Activated naive CD8-positive, alpha-beta T cell treated with anti-CD3 and anti-CD28 coated beads, Interleukin-2, amount 10 ng/mL, durations not matched to agents 7 days and 5 days (primary cell): ENCODE measurements around the gene GADD45G. TPM values are rescaled to one million over a fixed set of nuclear protein-coding genes. Genes with fewer than 3 reads are reported as not detected.

ENCODE experiments used
- ATAC-seq: fragments of 150-1000 bp; cut with Tn5 transposase; one replicate; pipeline ENCODE4 v1.10.0; 2021; ENCODE audit warnings: low read depth, moderate library complexity
- POLR2A ChIA-PET: fragments of 350-600 bp; sonication (Branson Sonifier 250); formaldehyde crosslinking; loops from one replicate; lab custom pipeline; 2021; ENCODE audit warnings: antibody characterized with exemption; lab: Charles Lee
- DNase-seq: peaks from one replicate; pipeline ENCODE4 v3.0.0; 2021
- H3K27ac Mint-ChIP-seq: one replicate; pipeline ENCODE4 v1.8.0; 2022; ENCODE audit warnings: mild to moderate bottlenecking, mixed read lengths
- H3K27me3 Mint-ChIP-seq: one replicate; pipeline ENCODE4 v1.8.0; 2022; ENCODE audit warnings: mild to moderate bottlenecking, moderate library complexity, mixed read lengths
- H3K36me3 Mint-ChIP-seq: one replicate; pipeline ENCODE4 v1.8.0; 2021; ENCODE audit warnings: mild to moderate bottlenecking, mixed read lengths
- H3K4me1 Mint-ChIP-seq: one replicate; pipeline ENCODE4 v1.8.0; 2021; ENCODE audit warnings: mixed read lengths
- H3K4me3 Mint-ChIP-seq: one replicate; pipeline ENCODE4 v1.8.0; 2022; ENCODE audit warnings: mild to moderate bottlenecking, moderate library complexity, mixed read lengths
- H3K9me3 Mint-ChIP-seq: one replicate; pipeline ENCODE4 v1.8.0; 2021; ENCODE audit warnings: mixed read lengths
- total RNA-seq, 2 experiments: library from RNA; stranded (reverse); gene quantifications; one replicate each; pipeline ENCODE4 v1.2.3, GENCODE V29; 2021

The GADD45G gene
- total RNA-seq, 2 experiments from 2014 or later, result 8.9 to 10.1 TPM

DNA sequence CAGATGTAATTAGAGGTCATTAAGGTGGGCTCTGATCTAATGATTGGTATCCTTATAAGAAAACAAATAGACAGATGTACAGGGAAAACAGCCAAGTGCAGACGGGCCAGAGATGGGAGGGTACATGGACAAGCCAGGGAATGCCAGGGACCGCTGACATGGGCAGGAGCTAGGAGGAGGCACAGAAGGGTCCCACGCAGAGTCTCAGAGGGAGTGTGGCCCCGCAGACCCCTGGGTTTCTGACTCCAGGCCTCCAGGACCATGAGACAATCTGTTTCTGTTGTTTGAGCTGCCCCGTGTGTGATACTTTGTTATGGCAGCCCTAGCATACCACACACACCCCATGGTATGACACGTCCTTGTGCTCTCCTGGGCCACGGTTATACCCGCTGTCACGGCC is 29.1 kb downstream of the GADD45G start:
- Mint-ChIP-seq H3K4me3 (no peak overlapping the region), H3K27ac (no peak overlapping the region), H3K9me3 (no peaks in the 10 kb centered on the region), H3K4me1 (peaks cover 7% of the 10 kb centered on the region), H3K36me3 (no peaks in the 10 kb centered on the region), H3K27me3 (peaks cover 14% of the 10 kb centered on the region)
- no peak for ATAC-seq
- peak; percentile 6 for DNase-seq
- POLR2A ChIA-PET, result no interaction called here

DNA sequence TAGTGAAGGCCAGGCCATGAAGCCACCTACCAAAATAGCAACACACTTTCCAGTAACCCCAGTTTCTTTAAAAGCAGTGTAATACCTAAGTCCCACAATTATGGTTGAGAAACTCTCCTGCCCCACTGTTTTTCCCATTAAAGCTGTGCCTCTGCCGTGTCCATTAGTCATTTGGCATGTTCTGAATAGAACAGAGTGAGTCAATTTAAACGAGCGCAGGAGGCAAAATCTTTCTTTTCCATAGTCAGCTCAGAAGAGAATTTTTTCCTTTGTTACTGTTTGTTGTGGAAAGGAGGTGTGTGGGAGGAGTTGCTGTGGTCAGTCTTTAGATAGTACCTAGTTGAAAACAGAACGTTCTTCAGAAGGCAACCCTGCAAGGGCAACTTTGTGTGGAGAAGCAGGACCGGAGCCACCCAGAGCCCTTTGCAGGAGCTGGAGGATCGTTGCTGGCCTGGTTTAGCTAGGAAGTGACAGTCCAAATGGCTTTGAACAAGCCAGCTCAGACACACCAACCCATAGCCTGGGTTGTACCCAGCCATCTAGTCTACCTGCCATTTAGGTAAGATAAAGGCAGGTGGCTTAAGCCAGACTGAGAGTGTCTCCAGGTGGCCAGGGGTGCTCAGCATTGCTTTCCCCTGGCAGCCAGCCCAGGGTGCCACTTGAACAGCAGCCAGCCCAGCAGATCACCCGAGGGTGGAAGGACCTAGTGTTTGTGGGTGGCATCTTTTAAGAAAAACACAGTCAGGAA is 30.4 kb downstream of the GADD45G start:
- peaks cover 4% of the 10 kb centered on the region for H3K4me1 Mint-ChIP-seq
- POLR2A ChIA-PET, result no interaction called here
- no peak overlapping the region for H3K4me3 Mint-ChIP-seq
- no peaks in the 10 kb centered on the region for H3K36me3 Mint-ChIP-seq
- H3K27ac Mint-ChIP-seq, result no peak overlapping the region
- DNase-seq, result peak; percentile 15
- no peak for ATAC-seq
- no peaks in the 10 kb centered on the region for H3K9me3 Mint-ChIP-seq
- H3K27me3 Mint-ChIP-seq, result peaks cover 9% of the 10 kb centered on the region

DNA sequence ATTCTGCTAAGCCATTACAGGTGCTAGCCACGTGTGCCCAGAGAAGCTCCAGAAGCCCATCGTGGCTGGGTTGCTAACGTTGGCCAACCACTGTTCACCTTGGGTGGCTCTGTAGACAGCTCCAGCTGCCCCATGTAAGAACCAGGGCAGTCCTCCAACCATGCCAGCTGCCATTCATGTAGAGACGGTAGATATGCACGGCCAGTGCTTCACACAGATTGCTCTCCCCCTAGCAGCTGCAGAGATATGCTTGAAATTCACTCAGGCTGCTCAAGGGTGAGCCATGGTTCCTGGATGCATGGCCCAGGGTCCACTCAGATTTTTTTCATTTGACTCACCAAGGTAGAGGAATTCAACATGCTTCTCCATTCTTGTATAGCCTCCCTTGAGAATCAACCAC is 31.0 kb downstream of the GADD45G start:
- no peaks in the 10 kb centered on the region for H3K36me3 Mint-ChIP-seq
- POLR2A ChIA-PET, result no interaction called here
- no peak overlapping the region for H3K27ac Mint-ChIP-seq
- H3K9me3 Mint-ChIP-seq, result no peaks in the 10 kb centered on the region
- peaks cover 5% of the 10 kb centered on the region for H3K4me1 Mint-ChIP-seq
- H3K27me3 Mint-ChIP-seq, result peaks cover 9% of the 10 kb centered on the region
- ATAC-seq, result no peak
- no peak overlapping the region for H3K4me3 Mint-ChIP-seq
- DNase-seq, result no peak

DNA sequence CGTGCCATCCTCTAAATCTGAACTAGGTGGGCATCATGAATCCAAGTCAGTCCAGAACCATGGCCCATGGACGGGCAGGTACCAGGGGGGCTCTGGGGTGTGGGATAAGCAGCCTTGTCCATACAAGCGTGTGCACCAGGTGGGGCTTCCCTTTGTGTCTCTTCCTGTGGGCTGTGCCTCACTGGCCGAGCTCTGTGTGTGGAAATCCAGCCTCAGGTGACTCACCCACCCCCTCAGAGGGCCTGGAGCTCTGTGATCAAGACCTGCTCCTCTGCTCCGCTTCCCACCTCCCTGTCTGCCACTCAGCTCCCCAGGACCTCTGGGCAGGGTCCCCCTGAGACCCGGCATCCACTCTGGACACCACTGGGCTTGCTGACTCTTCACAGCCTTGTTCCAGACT is 33.0 kb downstream of the GADD45G start:
- H3K27ac Mint-ChIP-seq, result no peak overlapping the region
- H3K4me1 Mint-ChIP-seq, result peaks cover 5% of the 10 kb centered on the region
- no peaks in the 10 kb centered on the region for H3K36me3 Mint-ChIP-seq
- ATAC-seq (no peak), DNase-seq (no peak)
- H3K9me3 Mint-ChIP-seq, result no peaks in the 10 kb centered on the region
- H3K4me3 Mint-ChIP-seq, result no peak overlapping the region
- POLR2A ChIA-PET, result no interaction called here
- H3K27me3 Mint-ChIP-seq, result peaks cover 6% of the 10 kb centered on the region

DNA sequence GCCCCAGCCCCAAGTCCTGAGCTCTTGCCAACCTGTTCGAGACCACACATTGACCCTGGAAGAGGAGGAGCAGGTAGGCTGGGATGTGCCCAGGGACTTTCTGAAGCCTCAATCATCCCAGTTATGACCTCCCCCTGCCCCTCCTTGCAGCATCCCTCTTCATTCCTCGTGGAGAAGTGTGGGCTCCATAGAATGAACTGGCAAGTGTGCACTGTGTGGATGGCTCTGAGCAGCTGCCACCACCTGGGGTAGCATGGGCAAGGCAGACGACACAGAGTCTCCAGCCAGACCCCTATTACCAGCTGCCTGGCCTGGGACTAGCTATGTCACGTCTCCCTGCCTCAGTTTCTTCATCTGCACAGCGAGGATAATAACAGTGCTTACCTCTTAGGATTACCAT is 33.5 kb downstream of the GADD45G start:
- no peak overlapping the region for H3K27ac Mint-ChIP-seq
- DNase-seq, result no peak
- POLR2A ChIA-PET, result no interaction called here
- no peak overlapping the region for H3K4me3 Mint-ChIP-seq
- no peaks in the 10 kb centered on the region for H3K9me3 Mint-ChIP-seq
- no peaks in the 10 kb centered on the region for H3K36me3 Mint-ChIP-seq
- peaks cover 6% of the 10 kb centered on the region for H3K27me3 Mint-ChIP-seq
- H3K4me1 Mint-ChIP-seq, result peaks cover 5% of the 10 kb centered on the region
- ATAC-seq, result no peak

DNA sequence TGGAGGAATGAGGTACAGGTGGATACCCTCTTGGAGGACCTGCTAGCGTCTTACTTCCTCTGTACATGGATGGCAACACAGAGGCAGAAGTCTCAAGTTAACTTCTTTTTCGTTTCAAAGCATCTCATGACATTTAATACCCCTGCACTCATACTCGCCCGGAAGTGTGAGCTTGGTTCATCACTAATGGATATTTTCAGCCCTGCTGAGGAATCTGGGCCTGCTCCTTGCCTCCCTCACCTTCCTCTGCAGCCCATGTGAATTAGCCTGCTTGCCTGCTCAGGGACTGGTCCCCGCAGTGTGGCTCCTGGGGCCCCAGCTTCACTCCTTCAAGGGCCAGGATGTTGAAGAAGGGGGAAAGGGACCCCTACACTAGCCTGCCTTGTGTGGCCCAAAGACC is 34.1 kb downstream of the GADD45G start:
- H3K4me1 Mint-ChIP-seq, result peaks cover 6% of the 10 kb centered on the region
- POLR2A ChIA-PET, result no interaction called here
- peaks cover 3% of the 10 kb centered on the region for H3K27me3 Mint-ChIP-seq
- DNase-seq (no peak), ATAC-seq (no peak)
- no peaks in the 10 kb centered on the region for H3K9me3 Mint-ChIP-seq
- no peak overlapping the region for H3K4me3 Mint-ChIP-seq
- H3K36me3 Mint-ChIP-seq, result no peaks in the 10 kb centered on the region
- H3K27ac Mint-ChIP-seq, result no peak overlapping the region

DNA sequence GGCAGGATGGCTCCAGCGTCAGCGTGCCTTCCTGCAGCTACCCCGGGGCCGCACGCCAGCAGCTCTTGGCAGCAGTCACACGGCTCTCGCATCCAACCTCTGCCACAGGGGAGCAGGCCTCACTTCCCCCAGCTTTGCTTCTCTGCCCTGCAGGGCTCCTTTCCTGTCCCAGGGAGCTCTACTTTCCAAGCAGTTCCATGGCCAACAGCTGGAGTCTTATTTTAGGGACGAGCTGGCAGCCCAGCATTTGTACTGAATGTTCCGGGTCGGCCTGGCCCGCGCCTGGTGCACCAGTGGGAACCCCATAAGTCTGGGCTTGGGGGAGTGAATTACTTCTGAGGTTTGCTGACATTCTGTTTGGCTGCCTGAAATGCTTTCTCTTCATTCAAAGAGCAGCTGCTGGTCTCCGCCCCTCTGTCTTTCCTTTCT is 34.6 kb downstream of the GADD45G start:
- H3K4me1 Mint-ChIP-seq, result peaks cover 11% of the 10 kb centered on the region
- peaks cover 3% of the 10 kb centered on the region for H3K27me3 Mint-ChIP-seq
- no peak overlapping the region for H3K27ac Mint-ChIP-seq
- H3K4me3 Mint-ChIP-seq, result no peak overlapping the region
- DNase-seq, result peak; percentile 18
- no peak for ATAC-seq
- POLR2A ChIA-PET, result no interaction called here
- no peaks in the 10 kb centered on the region for H3K36me3 Mint-ChIP-seq
- H3K9me3 Mint-ChIP-seq, result no peaks in the 10 kb centered on the region

DNA sequence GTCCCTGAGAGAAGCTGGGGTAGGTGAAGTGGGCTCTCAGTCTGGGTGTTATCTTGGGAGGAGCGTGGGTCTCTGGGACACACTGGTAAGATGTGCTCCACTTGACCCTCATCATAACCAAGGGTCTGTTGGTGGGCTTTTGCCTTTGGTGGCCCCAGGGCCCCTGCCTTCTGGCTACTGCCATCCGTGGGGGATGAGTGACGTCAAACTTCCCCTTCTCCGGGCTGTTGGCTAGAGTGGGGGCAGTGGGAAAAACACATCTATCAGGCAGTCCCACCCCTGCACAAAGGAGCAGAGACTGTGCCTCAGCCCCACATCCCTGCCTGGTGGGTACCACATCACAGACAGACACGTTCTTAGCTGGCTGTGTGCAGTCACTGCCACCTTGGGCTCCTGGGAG is 35.1 kb downstream of the GADD45G start:
- H3K4me1 Mint-ChIP-seq, result peaks cover 10% of the 10 kb centered on the region
- H3K27me3 Mint-ChIP-seq, result no peaks in the 10 kb centered on the region
- no peak for DNase-seq
- H3K9me3 Mint-ChIP-seq, result no peaks in the 10 kb centered on the region
- POLR2A ChIA-PET, result no interaction called here
- H3K27ac Mint-ChIP-seq, result no peak overlapping the region
- H3K36me3 Mint-ChIP-seq, result no peaks in the 10 kb centered on the region
- H3K4me3 Mint-ChIP-seq, result no peak overlapping the region
- ATAC-seq, result no peak

DNA sequence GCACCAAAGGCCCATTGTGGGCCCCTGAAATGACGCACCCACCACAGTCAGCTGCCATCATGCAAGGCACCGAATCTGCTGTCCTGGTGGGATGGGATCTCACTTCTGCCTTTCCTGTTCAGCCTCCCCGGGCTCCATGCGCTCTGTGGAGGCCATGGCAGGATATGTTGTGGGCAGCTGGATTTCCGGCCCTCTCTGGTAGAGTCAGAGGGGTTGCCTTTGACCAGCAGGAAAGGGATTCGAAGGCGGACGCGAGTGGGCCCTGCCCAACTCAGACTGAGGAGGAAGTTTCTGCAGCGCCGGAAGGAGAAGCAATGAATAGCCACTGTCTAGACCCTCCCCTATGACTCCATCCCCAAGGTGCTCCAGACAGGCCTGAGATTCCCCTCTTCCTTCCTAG is 35.5 kb downstream of the GADD45G start:
- no peak overlapping the region for H3K4me3 Mint-ChIP-seq
- H3K27ac Mint-ChIP-seq, result no peak overlapping the region
- no peaks in the 10 kb centered on the region for H3K36me3 Mint-ChIP-seq
- H3K9me3 Mint-ChIP-seq, result peaks cover under 1% of the 10 kb centered on the region
- ATAC-seq (peak; percentile 7), DNase-seq (no peak)
- H3K4me1 Mint-ChIP-seq, result peaks cover 9% of the 10 kb centered on the region
- peaks cover under 1% of the 10 kb centered on the region for H3K27me3 Mint-ChIP-seq
- POLR2A ChIA-PET, result no interaction called here

DNA sequence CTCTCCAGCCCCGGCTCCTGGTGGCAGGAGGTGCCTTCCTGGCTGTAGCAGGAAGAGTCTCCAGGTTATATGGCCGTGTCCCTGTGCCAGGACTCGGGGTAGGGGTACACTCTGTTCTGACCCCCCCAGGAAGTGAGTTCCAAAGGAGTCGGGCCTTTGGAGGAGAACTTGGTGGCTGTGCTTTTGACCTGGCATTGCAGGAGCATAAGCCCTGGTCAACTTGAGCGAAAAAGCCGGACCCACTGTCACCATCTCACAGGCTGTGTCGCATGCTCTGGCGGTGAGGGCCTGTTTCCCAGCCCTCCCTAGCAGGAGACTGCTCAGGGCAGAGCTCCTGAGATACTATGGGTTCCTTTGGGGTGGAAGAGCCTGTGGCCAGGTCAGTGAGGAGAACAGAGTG is 36.0 kb downstream of the GADD45G start:
- no peak for ATAC-seq

DNA sequence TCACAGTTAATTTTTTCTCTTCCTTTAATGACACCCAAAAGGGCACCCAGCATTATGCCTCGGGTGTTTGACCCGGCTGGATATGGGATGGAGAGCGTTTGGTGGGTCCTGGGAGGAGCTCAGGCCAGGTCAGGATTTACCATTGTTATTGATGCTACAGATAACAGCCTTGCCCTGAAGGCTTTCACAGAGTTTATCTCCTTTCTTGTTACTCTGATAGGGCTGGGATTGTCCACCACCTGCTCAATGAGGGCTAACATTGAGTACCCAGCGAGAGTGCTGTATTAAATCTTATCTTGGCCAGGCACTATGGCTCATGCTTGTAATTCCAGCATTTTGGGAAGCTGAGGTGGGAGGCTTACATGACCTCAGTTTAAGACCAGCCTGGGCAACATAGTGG is 37.2 kb downstream of the GADD45G start:
- Mint-ChIP-seq H3K9me3 (peaks cover 3% of the 10 kb centered on the region), H3K36me3 (no peaks in the 10 kb centered on the region), H3K27me3 (peaks cover 12% of the 10 kb centered on the region), H3K4me1 (peaks cover 9% of the 10 kb centered on the region), H3K4me3 (no peak overlapping the region), H3K27ac (no peak overlapping the region)
- DNase-seq (no peak), ATAC-seq (no peak)
- POLR2A ChIA-PET, result no interaction called here

More for the DNA sequence above, 36.0 kb downstream of the GADD45G start:
- DNase-seq, result no peak
- Mint-ChIP-seq H3K27me3 (peaks cover 3% of the 10 kb centered on the region), H3K36me3 (no peaks in the 10 kb centered on the region), H3K27ac (no peak overlapping the region), H3K4me1 (peaks cover 9% of the 10 kb centered on the region), H3K4me3 (no peak overlapping the region), H3K9me3 (peaks cover 3% of the 10 kb centered on the region)
- POLR2A ChIA-PET, result no interaction called here

DNA sequence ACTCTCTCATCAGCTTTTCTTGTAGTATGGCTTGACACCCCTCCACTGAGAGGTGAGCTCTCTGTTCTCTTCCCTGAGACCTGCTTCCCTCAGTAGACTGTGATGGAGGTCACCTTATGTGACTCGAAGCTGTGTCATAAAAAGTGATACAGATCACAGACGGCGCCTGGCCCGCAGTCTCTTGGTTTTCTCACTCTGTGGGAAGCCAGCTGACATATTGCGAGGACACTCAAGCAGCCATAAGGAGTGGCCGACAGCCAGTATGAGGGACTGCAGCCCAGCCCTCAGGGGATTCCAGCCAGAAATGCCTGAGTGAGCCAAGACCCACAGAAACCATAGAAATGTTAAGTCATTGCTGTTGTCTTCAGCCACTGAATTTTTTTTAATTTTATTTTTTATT is 38.0 kb downstream of the GADD45G start:
- peaks cover 3% of the 10 kb centered on the region for H3K9me3 Mint-ChIP-seq
- no peak overlapping the region for H3K4me3 Mint-ChIP-seq
- peaks cover 14% of the 10 kb centered on the region for H3K27me3 Mint-ChIP-seq
- no peak overlapping the region for H3K27ac Mint-ChIP-seq
- DNase-seq, result no peak
- H3K4me1 Mint-ChIP-seq, result peaks cover 9% of the 10 kb centered on the region
- POLR2A ChIA-PET, result no interaction called here
- no peak for ATAC-seq
- no peaks in the 10 kb centered on the region for H3K36me3 Mint-ChIP-seq

DNA sequence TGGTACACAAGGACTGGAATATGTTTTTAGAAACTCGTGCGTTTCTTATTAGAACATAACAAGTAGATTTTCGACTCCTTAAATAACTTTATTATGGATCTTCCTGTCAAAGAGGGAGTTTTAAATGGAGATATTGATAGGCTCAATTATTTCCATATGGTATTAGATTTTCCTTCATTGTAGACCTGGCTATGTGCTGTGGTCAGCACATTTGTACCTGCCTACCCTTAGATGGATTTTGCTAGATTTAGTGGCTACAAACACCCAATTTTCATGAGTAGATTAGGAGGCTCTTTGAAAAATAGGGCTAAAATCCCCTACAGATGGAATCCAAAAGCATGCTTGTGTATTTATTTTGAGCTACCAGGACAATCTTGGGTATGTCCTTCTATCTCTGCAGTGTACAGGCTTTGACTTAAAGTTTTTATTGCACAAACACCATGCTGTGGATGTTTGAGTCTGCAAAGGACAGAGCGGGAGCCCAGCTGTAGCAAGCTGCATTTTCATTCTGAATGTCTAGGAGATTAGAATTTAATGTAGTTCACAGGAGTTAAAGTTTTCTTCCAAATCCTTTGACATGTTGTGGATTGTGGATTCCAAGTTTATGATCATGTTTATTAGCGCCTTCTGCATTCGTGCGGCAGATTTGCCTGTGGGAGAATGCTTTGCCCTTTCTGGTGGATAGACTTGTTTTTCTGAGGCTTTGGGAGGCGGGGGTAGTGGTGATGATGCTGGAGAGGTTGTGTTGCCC is 41.6 kb downstream of the GADD45G start:
- POLR2A ChIA-PET, result no interaction called here
- H3K27ac Mint-ChIP-seq, result no peak overlapping the region
- peaks cover 28% of the 10 kb centered on the region for H3K27me3 Mint-ChIP-seq
- H3K4me3 Mint-ChIP-seq, result no peak overlapping the region
- H3K4me1 Mint-ChIP-seq, result peaks cover 11% of the 10 kb centered on the region
- H3K9me3 Mint-ChIP-seq, result peaks cover 3% of the 10 kb centered on the region
- H3K36me3 Mint-ChIP-seq, result no peaks in the 10 kb centered on the region
- DNase-seq, result no peak
- ATAC-seq, result no peak
